T follicular helper cell (primary cell): ENCODE data around the gene GPR89B.
"Not testable (repeated sequence)": the region's sequence is repeated elsewhere in the genome, so short reads cannot be mapped to it uniquely, and the experiment has no call there.

Experiments
- DNase-seq: peaks from one replicate; pipeline ENCODE4 v3.0.0-alpha.2; 2020; ENCODE audit warnings: low read depth

The GPR89B gene

GRCh38 chr1:147940456-147940855 is 12.2 kb downstream of the GPR89B start:
- not testable (repeated sequence) for DNase-seq

GRCh38 chr1:147942563-147942962 is 14.3 kb downstream of the GPR89B start:
- DNase-seq: not testable (repeated sequence)

- not testable (repeated sequence) for DNase-seq
These were observed 21.3 kb downstream of the GPR89B start for GRCh38 chr1:147949517-147949916.

- not testable (repeated sequence) for DNase-seq
These were observed 30.7 kb downstream of the GPR89B start for GRCh38 chr1:147958906-147959305.

- DNase-seq: not testable (repeated sequence)
These were observed 31.5 kb downstream of the GPR89B start for GRCh38 chr1:147959680-147960079.

GRCh38 chr1:147964575-147964974 is 36.4 kb downstream of the GPR89B start:
- DNase-seq: not testable (repeated sequence)

- not testable (repeated sequence) for DNase-seq
These were observed 38.4 kb downstream of the GPR89B start for GRCh38 chr1:147966657-147967056.

GRCh38 chr1:147978896-147979651 is 50.9 kb downstream of the GPR89B start:
- DNase-seq: not testable (repeated sequence)

- not testable (repeated sequence) for DNase-seq
These were observed 57.2 kb downstream of the GPR89B start for GRCh38 chr1:147985374-147985773.

GRCh38 chr1:147987893-147988292 is 59.7 kb downstream of the GPR89B start:
- DNase-seq: not testable (repeated sequence)

- DNase-seq: not testable (repeated sequence)
These were observed 64.7 kb downstream of the GPR89B start for GRCh38 chr1:147992916-147993315.

GRCh38 chr1:147993400-147993799 is 65.2 kb downstream of the GPR89B start:
- DNase-seq: not testable (repeated sequence)

- DNase-seq: not testable (repeated sequence)
These were observed 65.8 kb downstream of the GPR89B start for GRCh38 chr1:147993825-147994615.

GRCh38 chr1:147996088-147996487 is 67.9 kb downstream of the GPR89B start:
- not testable (repeated sequence) for DNase-seq

GRCh38 chr1:148007724-148008123 is 79.5 kb downstream of the GPR89B start:
- not testable (repeated sequence) for DNase-seq

- no peak for DNase-seq
These were observed 82.3 kb downstream of the GPR89B start for GRCh38 chr1:148010527-148010926.

GRCh38 chr1:148013177-148014144 is 85.2 kb downstream of the GPR89B start:
- DNase-seq: not testable (repeated sequence)

- DNase-seq: not testable (repeated sequence)
These were observed 86.3 kb downstream of the GPR89B start for GRCh38 chr1:148014289-148015200.

GRCh38 chr1:148024918-148025317 is 96.7 kb downstream of the GPR89B start:
- DNase-seq: not testable (repeated sequence)

- not testable (repeated sequence) for DNase-seq
These were observed 98.8 kb downstream of the GPR89B start for GRCh38 chr1:148027004-148027403.
